Measurements from ENCODE around the gene MT1G.
A peak's percentile ranks its signal among the peaks of the same experiment; 100 is the strongest.
"Not testable (repeated sequence)": the region's sequence is repeated elsewhere in the genome, so short reads cannot be mapped to it uniquely, and the experiment has no call there.

Gene MT1G

GRCh38 chr16:56628486-56629350 lies 39.1 kb downstream of the MT1G start:
- no peak overlapping the region for H3K4me3 ChIP-seq (ENCODE audit: control insufficient read depth in 1 of 7, extremely low read depth in 1 of 7, insufficient read depth in 4 of 7, low read depth in 2 of 7, low read length in 6 of 7)
- peaks cover 9 to 92% (median 50%) of the 10 kb centered on the region in 5 experiments for H3K27me3 ChIP-seq (replicated peaks in 2 of 5; ENCODE audit: control insufficient read depth in 4 of 5, insufficient read depth in 5 of 5, low read length in 4 of 5)
- H3K9me3 ChIP-seq (ENCODE audit: control extremely low read depth in 1 of 5, control insufficient read depth in 4 of 5, insufficient read depth in 2 of 5, low read depth in 1 of 5, low read length in 4 of 5): no peaks in the 10 kb centered on the region
- no peak for DNase-seq
- H3K27ac ChIP-seq (ENCODE audit: insufficient read depth in 1 of 2, low read depth in 1 of 2, low read length in 2 of 2, poor library complexity in 1 of 2, severe bottlenecking in 2 of 2): no peak overlapping the region
- peaks cover 0 to 26% (median 14%) of the 10 kb centered on the region in 4 experiments for H3K4me1 ChIP-seq (ENCODE audit: control extremely low read depth in 1 of 4, control insufficient read depth in 4 of 4, insufficient read depth in 4 of 4, low read length in 3 of 4)
- 85% methylated on average over 6 of the region's 9 CpGs for WGBS (ENCODE audit: insufficient coverage)
- POLR2A ChIA-PET: interaction anchor here (1.0 kb wide), 1 partner anchor 9 kb away, joined by 3 read pairs; the partner anchor contains the start of gene MT1A
- CTCF ChIA-PET: interaction anchor here (1.1 to 1.3 kb wide), 2 partner anchors 21 to 24 kb away, joined by 3 read pairs; partner anchors contain the start of gene MT2A
- no peaks in the 10 kb centered on the region for H3K36me3 ChIP-seq (ENCODE audit: control insufficient read depth in 4 of 4, insufficient read depth in 4 of 4, low read length in 3 of 4)

- no peaks in the 10 kb centered on the region for H3K9me3 ChIP-seq (ENCODE audit: control extremely low read depth in 1 of 5, control insufficient read depth in 4 of 5, insufficient read depth in 2 of 5, low read depth in 1 of 5, low read length in 4 of 5)
- no peaks in the 10 kb centered on the region for H3K36me3 ChIP-seq (ENCODE audit: control insufficient read depth in 4 of 4, insufficient read depth in 4 of 4, low read length in 3 of 4)
- CTCF ChIA-PET: interaction anchor here (0.9 kb wide), 1 partner anchor 1098 kb away, joined by 3 read pairs; no protein-coding TSS in a partner anchor
- H3K4me1 ChIP-seq (ENCODE audit: control extremely low read depth in 1 of 4, control insufficient read depth in 4 of 4, insufficient read depth in 4 of 4, low read length in 3 of 4): peaks cover 0 to 15% (median 7%) of the 10 kb centered on the region in 4 experiments
- DNase-seq: no peak
- 65% methylated on average over 3 of the region's 7 CpGs for WGBS (ENCODE audit: insufficient coverage)
- H3K27ac ChIP-seq (ENCODE audit: insufficient read depth in 1 of 2, low read depth in 1 of 2, low read length in 2 of 2, poor library complexity in 1 of 2, severe bottlenecking in 2 of 2): no peak overlapping the region
- peaks cover 9 to 77% (median 41%) of the 10 kb centered on the region in 5 experiments for H3K27me3 ChIP-seq (replicated peaks in 2 of 5; ENCODE audit: control insufficient read depth in 4 of 5, insufficient read depth in 5 of 5, low read length in 4 of 5)
- H3K4me3 ChIP-seq (ENCODE audit: control insufficient read depth in 1 of 7, extremely low read depth in 1 of 7, insufficient read depth in 4 of 7, low read depth in 2 of 7, low read length in 6 of 7): no peak overlapping the region
- POLR2A ChIA-PET: interaction anchor here (0.6 kb wide), 1 partner anchor 53 kb away, joined by 3 read pairs; no protein-coding TSS in a partner anchor
These were observed 41.2 kb downstream of the MT1G start for GRCh38 chr16:56626685-56627084.

GRCh38 chr16:56625943-56626654 lies 41.8 kb downstream of the MT1G start:
- CTCF ChIA-PET: interaction anchor here (0.7 to 0.9 kb wide), 3 partner anchors 18 to 1099 kb away, joined by 3 read pairs; no protein-coding TSS in a partner anchor
- WGBS (ENCODE audit: insufficient coverage): 11% methylated on average over 10 of the region's 16 CpGs
- H3K4me3 ChIP-seq (ENCODE audit: control insufficient read depth in 1 of 7, extremely low read depth in 1 of 7, insufficient read depth in 4 of 7, low read depth in 2 of 7, low read length in 6 of 7): peak overlapping the region in 5 of 7 experiments; percentile 25 to 69 (median 64)
- H3K27me3 ChIP-seq (replicated peaks in 2 of 5; ENCODE audit: control insufficient read depth in 4 of 5, insufficient read depth in 5 of 5, low read length in 4 of 5): peaks cover 5 to 71% (median 36%) of the 10 kb centered on the region in 5 experiments
- no peak overlapping the region for H3K27ac ChIP-seq (ENCODE audit: insufficient read depth in 1 of 2, low read depth in 1 of 2, low read length in 2 of 2, poor library complexity in 1 of 2, severe bottlenecking in 2 of 2)
- POLR2A ChIA-PET: interaction anchor here (0.6 kb wide), 1 partner anchor 11 kb away, joined by 4 read pairs; no protein-coding TSS in a partner anchor
- peaks cover 0 to 15% (median 7%) of the 10 kb centered on the region in 4 experiments for H3K4me1 ChIP-seq (ENCODE audit: control extremely low read depth in 1 of 4, control insufficient read depth in 4 of 4, insufficient read depth in 4 of 4, low read length in 3 of 4)
- no peaks in the 10 kb centered on the region for H3K36me3 ChIP-seq (ENCODE audit: control insufficient read depth in 4 of 4, insufficient read depth in 4 of 4, low read length in 3 of 4)
- H3K9me3 ChIP-seq (ENCODE audit: control extremely low read depth in 1 of 5, control insufficient read depth in 4 of 5, insufficient read depth in 2 of 5, low read depth in 1 of 5, low read length in 4 of 5): no peaks in the 10 kb centered on the region
- no peak for DNase-seq

- 4% methylated on average over 60 of the region's 62 CpGs for WGBS (ENCODE audit: insufficient coverage)
- POLR2A ChIA-PET: interaction anchor here (0.6 kb wide), 1 partner anchor 10 kb away, joined by 4 read pairs; no protein-coding TSS in a partner anchor
- CTCF ChIA-PET: interaction anchor here (0.7 to 0.9 kb wide), 2 partner anchors 18 to 42 kb away, joined by 3 read pairs; no protein-coding TSS in a partner anchor
- Histone ChIP-seq H3K9me3 (ENCODE audit: control extremely low read depth in 1 of 5, control insufficient read depth in 4 of 5, insufficient read depth in 2 of 5, low read depth in 1 of 5, low read length in 4 of 5) (no peaks in the 10 kb centered on the region), H3K27me3 (replicated peaks in 2 of 5; ENCODE audit: control insufficient read depth in 4 of 5, insufficient read depth in 5 of 5, low read length in 4 of 5) (peaks cover 5 to 63% (median 29%) of the 10 kb centered on the region in 5 experiments), H3K27ac (ENCODE audit: insufficient read depth in 1 of 2, low read depth in 1 of 2, low read length in 2 of 2, poor library complexity in 1 of 2, severe bottlenecking in 2 of 2) (no peak within 1 kb of the TSS), H3K4me1 (ENCODE audit: control extremely low read depth in 1 of 4, control insufficient read depth in 4 of 4, insufficient read depth in 4 of 4, low read length in 3 of 4) (peaks cover 0 to 15% (median 7%) of the 10 kb centered on the region in 4 experiments), H3K4me3 (ENCODE audit: control insufficient read depth in 1 of 7, extremely low read depth in 1 of 7, insufficient read depth in 4 of 7, low read depth in 2 of 7, low read length in 6 of 7) (peak within 1 kb of the TSS in 6 of 7 experiments; percentile 25 to 69 (median 54)), H3K36me3 (ENCODE audit: control insufficient read depth in 4 of 4, insufficient read depth in 4 of 4, low read length in 3 of 4) (no peaks in the 10 kb centered on the region)
- peak; percentile 43 to 77 (median 69) for DNase-seq
These were observed 42.5 kb downstream of the MT1G start, which contains the start of gene MT1E for GRCh38 chr16:56625140-56625942. MT1E (plus strand) TSS chr16:56625781; CDS start chr16:56625852, 71 bp downstream.

GRCh38 chr16:56623637-56624036 lies 44.2 kb downstream of the MT1G start:
- no peak for DNase-seq
- no peak overlapping the region for H3K4me3 ChIP-seq (ENCODE audit: control insufficient read depth in 1 of 7, extremely low read depth in 1 of 7, insufficient read depth in 4 of 7, low read depth in 2 of 7, low read length in 6 of 7)
- ChIA-PET POLR2A (interaction anchor here (0.7 kb wide), 1 partner anchor 1900 kb away, joined by 3 read pairs; no protein-coding TSS in a partner anchor), CTCF (interaction anchor here (0.9 to 2.0 kb wide), 6 partner anchors 10 to 23 kb away, joined by 3 to 7 read pairs (median 4); no protein-coding TSS in a partner anchor)
- H3K9me3 ChIP-seq (ENCODE audit: control extremely low read depth in 1 of 5, control insufficient read depth in 4 of 5, insufficient read depth in 2 of 5, low read depth in 1 of 5, low read length in 4 of 5): no peaks in the 10 kb centered on the region
- H3K27ac ChIP-seq (ENCODE audit: insufficient read depth in 1 of 2, low read depth in 1 of 2, low read length in 2 of 2, poor library complexity in 1 of 2, severe bottlenecking in 2 of 2): no peak overlapping the region
- H3K4me1 ChIP-seq (ENCODE audit: control extremely low read depth in 1 of 4, control insufficient read depth in 4 of 4, insufficient read depth in 4 of 4, low read length in 3 of 4): peaks cover 0 to 15% (median 7%) of the 10 kb centered on the region in 4 experiments
- peaks cover 0 to 59% (median 26%) of the 10 kb centered on the region in 5 experiments for H3K27me3 ChIP-seq (replicated peaks in 2 of 5; ENCODE audit: control insufficient read depth in 4 of 5, insufficient read depth in 5 of 5, low read length in 4 of 5)
- no peaks in the 10 kb centered on the region for H3K36me3 ChIP-seq (ENCODE audit: control insufficient read depth in 4 of 4, insufficient read depth in 4 of 4, low read length in 3 of 4)
- WGBS (ENCODE audit: insufficient coverage): no CpG with 5 or more reads among the region's 2 CpGs

GRCh38 chr16:56623184-56623583 lies 44.7 kb downstream of the MT1G start:
- H3K27ac ChIP-seq (ENCODE audit: insufficient read depth in 1 of 2, low read depth in 1 of 2, low read length in 2 of 2, poor library complexity in 1 of 2, severe bottlenecking in 2 of 2); H3K4me3 ChIP-seq (ENCODE audit: control insufficient read depth in 1 of 7, extremely low read depth in 1 of 7, insufficient read depth in 4 of 7, low read depth in 2 of 7, low read length in 6 of 7); H3K36me3 ChIP-seq (ENCODE audit: control insufficient read depth in 4 of 4, insufficient read depth in 4 of 4, low read length in 3 of 4); H3K9me3 ChIP-seq (ENCODE audit: control extremely low read depth in 1 of 5, control insufficient read depth in 4 of 5, insufficient read depth in 2 of 5, low read depth in 1 of 5, low read length in 4 of 5); POLR2A ChIA-PET; DNase-seq: not testable (repeated sequence)
- peaks cover 0 to 15% (median 7%) of the 10 kb centered on the region in 4 experiments for H3K4me1 ChIP-seq (ENCODE audit: control extremely low read depth in 1 of 4, control insufficient read depth in 4 of 4, insufficient read depth in 4 of 4, low read length in 3 of 4)
- peaks cover 0 to 60% (median 29%) of the 10 kb centered on the region in 5 experiments for H3K27me3 ChIP-seq (replicated peaks in 2 of 5; ENCODE audit: control insufficient read depth in 4 of 5, insufficient read depth in 5 of 5, low read length in 4 of 5)
- CTCF ChIA-PET: interaction anchor here (1.1 to 2.0 kb wide), 4 partner anchors 10 to 19 kb away, joined by 3 to 7 read pairs (median 5); no protein-coding TSS in a partner anchor
- 100% methylated on average over 2 of the region's 5 CpGs for WGBS (ENCODE audit: insufficient coverage)
